A204.1 (cell line): ENCODE measurements around the gene BBS1.
"Not testable (repeated sequence)": the region's sequence is repeated elsewhere in the genome, so short reads cannot be mapped to it uniquely, and the experiment has no call there.

Source experiments
- FAIRE-seq: peaks from 2 replicates; lab custom pipeline; 2012; peaks lifted over from hg19 to GRCh38; lab: Jason Lieb, UNC

Gene BBS1

DNA sequence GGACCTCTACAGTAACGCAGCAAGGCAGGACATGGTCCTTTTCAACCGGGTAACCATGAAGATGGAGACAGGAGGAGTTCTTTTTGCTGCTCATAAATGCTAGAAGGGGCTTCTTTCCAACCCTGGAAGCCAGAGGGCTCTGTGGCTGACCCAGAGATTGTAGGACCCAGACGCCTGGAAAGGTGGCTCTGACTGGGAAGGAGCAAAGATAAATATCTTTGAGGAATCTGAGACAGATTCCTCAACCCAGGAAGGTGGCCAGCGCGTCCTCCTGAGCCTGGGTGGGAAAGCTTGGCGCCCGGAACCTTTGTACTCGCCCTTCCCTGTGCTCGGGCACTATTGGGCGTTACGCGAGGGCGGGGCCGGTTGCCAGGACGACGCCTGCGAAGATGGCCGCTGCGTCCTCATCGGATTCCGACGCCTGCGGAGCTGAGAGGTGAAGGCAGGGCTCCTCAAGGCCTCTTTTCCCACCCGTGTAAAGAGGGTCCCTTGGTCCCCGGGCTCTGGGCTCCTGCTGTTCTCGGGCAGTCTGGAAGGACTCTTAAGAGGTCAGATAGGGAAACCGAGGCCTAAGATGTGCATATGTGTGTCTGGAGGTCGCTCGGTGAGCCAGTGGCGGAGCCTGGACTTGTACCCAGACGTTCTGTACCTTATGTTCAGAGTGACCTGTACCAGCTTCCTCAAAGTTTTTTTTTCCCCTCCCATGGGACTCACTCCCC lies at the start of gene BBS1:
BBS1 (plus strand) TSS at position 365 of the 719 bp plus-strand sequence; CDS start at position 390, 25 bp downstream.
- no peak for FAIRE-seq

DNA sequence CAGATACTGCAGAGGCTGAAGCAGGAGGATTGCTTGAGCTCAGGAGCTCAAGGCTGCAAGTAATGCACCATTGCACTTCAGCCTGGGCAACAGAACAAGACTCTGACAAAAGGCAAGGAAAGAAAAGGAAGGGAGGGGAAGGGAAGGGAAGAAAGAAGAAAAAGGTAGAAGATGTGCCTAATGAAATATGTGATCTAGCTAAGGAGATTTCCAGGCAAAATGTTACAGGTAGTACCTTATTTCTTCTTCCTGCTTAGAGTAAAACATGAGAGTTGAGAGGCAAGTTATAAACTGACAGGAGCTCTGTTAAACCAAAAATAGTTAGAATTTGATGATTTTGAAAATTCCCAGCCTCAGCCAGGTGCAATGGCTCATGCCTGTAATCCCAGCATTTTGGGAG lies 48.4 kb upstream of the BBS1 start:
- FAIRE-seq, result no peak

DNA sequence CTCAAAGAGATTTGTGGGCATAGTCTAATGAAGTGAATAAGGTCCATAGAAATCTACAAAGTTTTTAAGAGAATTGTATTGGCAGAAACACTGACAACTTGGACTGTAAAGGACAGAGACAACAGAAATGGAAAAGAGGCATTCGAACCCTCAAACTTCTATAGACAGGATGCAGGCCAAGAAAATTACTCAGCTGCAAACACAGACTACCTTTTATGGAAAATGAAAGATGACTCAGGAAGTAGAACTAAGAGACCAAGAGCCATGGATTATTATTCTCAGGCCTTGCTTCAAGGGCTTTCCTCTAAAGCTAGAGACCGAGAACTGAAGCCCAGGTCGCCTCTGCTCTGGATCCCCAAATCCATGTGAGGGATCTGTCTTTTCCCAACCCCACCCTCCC lies 47.5 kb upstream of the BBS1 start:
- FAIRE-seq, result no peak

DNA sequence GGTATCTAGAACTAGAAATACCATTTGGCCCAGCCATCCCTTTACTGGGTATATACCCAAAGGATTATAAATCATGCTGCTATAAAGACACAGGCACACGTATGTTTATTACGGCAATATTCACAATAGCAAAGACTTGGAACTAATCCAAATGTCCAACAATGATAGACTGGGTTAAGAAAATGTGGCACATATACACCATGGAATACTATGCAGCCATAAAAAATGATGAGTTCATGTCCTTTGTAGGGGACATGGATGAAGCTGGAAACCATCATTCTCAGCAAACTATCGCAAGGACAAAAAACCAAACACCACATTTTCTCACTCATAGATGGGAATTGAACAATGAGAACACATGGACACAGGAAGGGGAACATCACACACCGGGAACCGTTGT lies 46.3 kb upstream of the BBS1 start:
- not testable (repeated sequence) for FAIRE-seq

DNA sequence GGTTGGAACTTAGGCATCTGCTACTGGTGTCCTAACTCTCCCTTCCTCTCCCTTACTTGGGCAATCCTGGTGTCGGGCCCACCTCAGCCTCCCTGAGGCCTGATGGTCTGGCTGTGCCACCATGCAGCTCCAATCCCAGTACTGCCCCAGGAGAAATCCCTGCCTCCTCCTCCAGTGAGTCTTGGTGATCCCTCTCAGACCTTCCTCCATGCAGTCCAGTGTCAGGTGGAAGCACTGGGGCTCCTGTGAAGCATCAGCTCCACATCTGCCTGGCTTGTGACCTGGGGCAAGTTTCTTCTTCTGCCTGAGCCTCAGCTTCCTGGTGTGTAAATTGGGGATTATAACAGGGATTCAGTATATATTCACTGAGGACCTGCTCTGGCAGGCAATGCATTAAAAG lies 45.5 kb upstream of the BBS1 start:
- no peak for FAIRE-seq

DNA sequence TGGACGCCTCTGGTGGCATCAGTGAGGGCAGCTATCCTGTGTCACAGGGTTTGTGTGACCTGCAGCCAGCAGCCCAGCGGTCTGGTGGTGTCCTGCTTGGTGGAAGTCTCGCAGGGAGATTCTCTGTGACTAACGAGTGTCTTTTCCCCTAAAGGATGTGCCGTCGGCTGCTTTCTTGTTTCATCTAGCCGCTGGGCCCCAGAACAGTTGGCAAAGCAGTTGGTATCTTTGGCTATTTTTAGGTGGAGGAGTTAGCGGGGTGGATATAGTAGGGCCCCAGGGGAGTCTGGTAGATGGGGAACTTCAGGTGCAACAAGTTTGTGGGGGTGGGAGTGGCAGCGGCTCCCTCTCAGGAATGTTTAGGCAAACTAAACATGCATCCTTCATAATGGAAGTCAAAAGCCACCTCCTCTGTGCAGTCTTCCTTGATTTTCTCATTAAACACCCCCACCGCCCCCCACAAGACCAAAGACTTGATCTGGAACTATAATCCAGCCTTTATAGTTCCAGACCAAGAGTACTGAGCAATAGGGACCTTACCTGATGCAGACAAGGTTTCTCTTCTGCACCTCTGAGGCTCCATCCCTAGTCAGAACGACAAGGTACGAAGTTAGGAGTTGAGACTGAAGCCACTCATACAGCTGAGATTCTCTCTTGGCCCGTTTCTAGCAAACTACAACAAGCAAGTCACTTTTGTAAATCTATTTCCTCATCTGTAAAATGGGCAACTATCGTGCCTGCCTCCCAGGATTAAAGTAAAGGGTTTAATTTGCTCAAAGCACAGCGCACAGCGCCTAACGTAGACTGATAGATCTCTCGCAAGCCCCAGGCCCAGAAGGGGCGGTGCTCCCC lies 44.8 kb upstream of the BBS1 start:
- FAIRE-seq, result no peak

DNA sequence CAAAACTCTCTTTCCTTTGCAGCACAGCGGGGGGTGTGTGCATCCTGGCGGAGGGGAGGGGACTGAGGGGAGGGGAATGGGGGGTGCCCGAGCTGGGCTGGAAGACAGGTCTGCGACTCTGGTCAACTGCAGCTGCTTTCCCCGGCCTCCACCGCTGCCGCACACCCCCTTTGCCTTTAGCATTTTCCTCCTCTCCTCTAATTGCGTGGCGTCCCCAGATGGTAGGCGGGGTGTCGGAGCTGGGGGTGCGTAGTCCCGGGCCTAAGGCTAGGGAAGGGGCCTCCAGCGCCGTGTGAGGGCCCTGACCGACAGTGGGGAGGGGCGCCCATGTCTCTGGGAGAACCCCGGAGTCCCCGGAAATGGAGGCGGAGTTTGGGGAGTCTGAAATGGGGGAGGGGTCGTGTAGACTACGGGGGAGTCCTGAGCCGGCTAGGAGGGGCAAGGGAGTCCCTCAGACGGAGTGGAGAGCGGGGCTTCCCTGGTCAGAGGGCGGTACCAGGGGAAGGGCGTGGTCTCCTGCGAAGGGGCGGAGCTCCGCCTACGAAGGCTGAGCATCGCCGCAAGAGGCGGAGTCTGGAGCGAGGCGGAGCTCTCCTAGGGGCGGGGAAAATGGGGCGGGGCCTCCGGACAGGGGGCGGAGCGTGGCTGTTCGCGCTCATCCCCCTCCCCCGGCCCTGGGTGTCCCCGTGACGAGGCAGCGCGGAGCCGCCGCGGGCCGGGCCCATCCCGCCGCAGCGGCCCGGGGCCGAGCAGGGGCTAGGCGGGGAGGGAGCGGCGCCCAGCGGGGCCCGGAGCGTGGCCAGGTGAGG lies 44.0 kb upstream of the BBS1 start, which contains the start of gene PELI3:
PELI3 (plus strand) TSS at position 681 of the 809 bp plus-strand sequence. CDS start 1,224 bp downstream, outside the sequence.
- FAIRE-seq, result no peak

DNA sequence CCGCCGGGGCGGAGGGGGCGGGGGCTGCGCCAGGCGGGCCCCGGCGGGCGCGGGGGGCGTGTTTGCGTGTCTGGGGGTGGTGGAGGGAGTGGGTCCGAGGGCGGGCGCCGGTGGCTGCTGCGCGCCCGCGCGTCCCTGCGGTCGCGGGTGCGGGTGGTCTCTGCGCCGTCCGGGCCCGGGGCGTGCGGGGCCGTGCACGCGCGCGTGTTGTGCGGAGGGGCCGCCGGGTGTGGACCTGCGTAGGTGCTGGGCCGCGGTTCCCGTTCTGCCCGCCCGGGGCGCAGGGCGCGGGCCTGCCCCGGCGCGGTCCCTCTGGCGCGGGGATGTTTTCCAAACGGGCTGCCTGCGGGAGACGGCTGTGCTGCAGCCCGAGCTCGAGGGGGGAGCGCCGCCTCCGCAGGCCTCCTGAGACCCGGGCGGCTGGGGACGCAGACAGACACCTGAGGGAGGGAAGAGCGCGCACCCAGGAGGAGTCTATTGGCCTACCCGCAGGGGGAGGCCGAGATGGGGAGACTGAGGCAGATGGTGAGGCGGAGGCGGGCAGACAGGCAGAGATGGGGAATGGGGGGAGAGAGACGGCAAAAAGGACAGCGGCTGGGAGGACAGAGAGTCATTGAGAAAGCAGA lies 43.3 kb upstream of the BBS1 start:
- FAIRE-seq, result no peak

DNA sequence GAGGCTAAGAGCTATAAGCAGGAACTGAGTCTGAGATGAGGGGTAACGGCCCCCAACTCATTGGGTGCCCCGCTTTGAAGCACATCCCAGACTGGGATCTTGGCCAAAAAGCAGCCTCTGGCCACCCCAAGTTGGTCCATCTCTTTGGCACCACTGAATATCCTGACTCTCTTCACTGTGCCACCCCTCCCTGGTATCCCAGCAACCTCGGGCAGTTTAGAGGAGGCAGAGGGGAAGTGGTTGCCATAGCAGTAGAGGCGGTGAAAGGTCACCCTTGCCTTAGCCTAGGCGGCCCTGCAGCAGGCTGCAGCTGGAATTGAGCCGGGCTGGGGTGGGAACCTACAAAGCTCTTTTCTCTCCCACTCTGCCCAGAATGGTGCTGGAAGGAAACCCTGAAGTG lies 42.7 kb upstream of the BBS1 start:
- FAIRE-seq, result no peak

DNA sequence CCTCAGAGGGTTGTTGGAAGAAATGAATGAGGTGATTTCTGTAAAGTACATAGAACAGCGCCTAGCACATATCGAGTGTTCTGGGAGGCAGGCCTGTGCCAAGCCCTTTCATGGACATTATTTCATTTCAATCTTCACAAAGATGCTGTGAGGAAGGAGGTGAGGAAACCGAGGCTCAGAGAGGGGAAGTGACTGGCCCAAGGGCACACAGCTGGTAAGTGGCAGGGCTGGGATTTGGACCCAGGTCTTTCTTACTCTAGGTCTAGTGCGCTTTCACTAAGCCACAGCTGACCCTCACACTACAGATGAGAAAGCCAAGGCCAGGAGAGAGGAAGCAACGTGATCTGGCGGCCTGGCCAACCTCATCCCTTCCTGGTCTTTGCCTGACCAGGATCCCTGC lies 41.7 kb upstream of the BBS1 start:
- no peak for FAIRE-seq

DNA sequence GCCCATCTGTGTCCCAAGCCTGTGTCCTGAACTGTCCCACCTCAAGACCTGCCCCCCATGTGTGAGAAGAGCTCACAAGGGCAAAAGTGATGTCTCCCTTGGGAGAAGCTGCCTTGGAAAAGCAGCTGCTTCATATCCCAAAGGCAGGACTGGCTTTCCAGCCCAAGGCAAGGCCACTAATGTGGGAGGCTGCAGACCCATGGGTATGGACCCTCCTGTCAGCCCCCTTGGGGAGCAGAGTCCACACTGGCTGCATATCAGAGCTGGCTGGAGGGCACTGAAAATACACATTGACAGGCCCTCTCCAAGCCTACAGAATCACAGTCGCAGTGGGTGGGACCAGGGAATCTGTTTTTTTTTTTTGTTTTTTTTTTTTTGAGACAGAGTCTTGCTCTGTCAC lies 41.0 kb upstream of the BBS1 start:
- no peak for FAIRE-seq

DNA sequence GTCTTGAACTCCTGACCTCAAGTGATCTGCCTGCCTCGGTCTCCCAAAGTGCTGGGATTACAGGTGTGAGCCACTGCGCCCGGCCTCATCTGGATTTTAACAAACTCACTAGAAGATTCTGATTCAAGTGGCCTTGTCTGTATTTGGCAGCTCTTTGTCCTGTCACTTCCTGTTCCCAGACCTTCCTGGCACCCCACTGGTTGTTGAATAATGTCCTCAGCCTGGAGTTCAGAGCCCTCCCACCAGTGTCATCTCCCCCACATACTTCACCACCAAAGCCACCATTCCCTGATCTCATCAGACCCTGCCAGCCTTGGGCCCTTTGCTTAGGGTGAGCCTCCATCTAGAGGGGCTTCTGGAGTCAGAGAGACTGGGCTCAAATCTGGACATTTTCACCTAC lies 40.4 kb upstream of the BBS1 start:
- FAIRE-seq, result no peak

DNA sequence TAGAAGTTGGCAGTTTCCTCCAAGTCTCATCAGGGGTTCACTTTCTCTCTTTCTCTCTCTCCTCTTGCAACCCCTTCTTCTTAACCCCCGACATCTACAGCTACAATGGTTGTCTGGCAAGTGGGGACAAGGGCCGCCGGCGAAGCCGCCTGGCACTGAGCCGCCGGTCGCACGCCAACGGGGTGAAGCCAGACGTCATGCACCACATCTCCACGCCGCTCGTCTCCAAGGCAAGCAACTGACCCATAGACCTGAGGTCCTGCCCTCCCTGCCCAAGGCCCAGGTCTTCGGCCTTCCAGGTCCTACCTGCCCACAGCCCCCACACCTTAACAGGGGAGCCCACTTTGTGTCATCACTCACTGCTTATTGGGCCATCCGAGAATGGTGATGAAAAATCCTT lies 39.3 kb upstream of the BBS1 start:
- no peak for FAIRE-seq

DNA sequence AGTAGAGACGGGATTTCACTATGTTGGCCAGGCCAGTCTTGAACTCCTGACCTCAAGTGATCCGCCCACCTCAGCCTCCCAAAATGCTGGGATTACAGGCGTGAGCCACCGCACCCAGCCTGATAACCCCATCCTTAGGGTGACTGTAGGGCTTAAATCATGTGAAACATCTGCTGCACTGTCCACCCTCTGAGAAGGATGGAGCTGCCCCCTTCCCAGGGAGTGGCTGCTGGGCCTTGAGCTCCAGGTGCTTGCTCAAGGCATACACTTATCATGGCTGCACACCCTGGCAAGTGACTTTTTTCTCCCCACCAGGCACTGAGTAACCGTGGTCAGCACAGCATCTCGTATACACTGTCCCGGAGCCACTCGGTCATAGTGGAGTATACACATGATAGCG lies 38.4 kb upstream of the BBS1 start:
- no peak for FAIRE-seq

DNA sequence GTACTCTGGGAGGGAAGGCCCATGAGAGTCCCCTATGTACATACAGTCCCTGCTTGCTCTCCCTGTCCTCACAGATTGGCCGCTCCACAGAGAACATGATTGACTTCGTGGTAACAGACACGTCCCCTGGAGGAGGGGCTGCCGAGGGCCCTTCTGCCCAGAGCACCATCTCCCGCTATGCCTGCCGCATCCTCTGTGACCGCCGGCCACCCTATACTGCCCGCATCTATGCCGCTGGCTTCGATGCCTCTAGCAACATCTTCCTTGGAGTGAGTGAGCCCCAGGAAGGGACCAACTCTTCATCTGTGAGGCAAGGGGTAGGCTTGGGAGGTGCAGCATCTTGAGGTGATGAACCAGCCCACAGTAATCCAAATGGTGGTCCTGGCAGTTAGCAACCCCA lies 37.3 kb upstream of the BBS1 start:
- no peak for FAIRE-seq

DNA sequence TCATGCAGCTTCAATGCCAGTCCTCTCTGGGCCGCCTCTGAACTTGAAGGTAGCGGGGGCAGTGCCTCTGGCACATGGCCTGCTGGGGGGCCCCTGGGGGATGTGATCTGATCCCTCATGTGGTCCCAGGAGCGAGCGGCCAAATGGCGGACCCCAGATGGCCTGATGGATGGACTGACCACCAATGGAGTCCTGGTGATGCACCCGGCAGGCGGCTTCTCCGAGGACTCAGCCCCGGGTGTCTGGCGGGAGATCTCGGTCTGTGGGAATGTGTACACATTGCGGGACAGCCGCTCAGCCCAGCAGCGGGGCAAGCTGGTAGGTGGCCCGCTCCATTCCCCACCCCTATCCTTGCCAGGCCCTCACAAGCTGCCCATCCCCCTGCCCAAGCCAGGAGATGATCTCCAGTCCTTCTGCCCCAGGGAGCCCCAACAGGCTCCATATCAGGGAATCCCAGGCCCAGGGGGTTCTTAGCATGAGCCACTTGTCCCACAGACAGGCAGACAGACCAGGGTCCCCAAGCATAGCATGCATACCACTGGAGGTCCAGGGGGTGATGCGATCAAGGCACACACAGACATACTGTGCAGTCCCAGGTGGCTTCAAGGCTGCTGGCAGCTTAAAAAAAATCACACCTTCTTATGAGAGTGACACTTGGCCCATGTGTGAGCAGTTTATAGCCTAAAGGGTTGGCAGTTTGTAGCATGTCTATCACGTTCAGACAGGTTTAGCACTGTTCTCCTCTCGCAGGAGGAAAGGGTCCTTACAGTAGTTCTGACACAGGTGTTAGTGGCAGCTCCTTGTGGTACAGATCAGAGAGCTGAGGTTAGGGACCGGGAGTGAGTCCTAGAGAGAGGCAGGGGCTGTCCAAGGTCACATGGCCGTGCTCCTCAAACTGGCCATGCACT lies 36.6 kb upstream of the BBS1 start:
- no peak for FAIRE-seq

DNA sequence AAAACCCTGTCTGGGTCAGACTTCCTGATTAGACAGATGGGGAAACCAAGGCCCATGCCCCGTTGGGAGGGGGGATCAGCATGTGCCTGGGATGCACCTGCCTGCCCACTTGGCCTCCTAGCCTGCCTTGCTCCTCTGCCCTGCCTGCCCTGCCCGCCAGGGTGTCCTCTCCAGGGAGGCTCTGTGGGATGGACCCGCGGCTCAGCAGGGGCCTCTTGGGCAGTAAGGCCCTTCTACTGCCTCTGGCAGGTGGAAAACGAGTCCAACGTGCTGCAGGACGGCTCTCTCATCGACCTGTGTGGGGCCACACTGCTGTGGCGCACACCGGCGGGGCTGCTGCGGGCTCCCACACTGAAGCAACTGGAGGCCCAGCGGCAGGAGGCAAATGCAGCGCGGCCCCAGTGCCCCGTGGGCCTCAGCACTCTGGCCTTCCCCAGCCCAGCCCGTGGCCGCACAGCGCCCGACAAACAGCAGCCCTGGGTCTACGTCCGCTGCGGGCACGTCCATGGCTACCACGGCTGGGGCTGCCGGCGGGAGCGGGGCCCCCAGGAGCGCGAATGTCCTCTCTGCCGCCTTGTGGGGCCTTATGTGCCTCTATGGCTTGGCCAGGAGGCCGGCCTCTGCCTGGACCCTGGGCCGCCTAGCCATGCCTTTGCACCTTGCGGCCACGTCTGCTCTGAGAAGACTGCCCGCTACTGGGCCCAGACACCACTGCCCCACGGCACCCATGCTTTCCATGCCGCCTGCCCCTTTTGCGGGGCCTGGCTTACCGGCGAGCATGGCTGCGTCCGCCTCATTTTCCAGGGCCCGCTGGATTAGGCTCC lies 34.9 kb upstream of the BBS1 start:
- FAIRE-seq, result no peak

DNA sequence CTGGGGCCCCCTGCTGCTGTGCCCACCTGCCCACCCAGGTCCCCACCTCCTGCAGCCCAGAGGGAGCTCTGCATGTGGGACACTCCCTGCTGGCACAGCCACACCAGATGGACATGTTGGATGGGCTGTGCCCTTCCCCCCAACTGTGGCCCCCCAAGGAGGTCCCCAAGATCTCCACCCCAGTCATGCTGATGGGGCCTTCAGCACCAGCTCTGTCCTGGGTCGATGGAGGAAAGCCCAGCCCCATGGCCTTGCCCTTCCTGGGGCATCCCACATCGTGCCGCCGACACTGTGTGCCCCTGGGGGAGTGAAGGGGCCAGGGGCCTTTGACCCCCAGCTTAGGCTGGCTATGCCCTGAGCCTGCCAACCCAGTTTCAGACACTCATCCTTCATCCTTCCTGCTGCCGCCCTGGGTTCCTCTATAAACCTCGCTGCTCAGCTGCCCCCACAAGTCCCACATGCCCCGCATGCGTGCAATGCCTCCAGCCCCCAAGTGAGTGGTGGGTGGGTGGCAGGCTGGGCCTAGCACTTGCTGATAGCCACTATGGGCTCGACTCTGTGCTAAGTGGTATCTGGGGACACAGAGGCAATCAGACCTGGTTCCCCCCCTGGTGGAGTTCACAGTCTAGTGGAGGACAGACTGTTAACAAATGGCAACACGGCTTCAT lies 34.1 kb upstream of the BBS1 start:
- FAIRE-seq, result no peak

DNA sequence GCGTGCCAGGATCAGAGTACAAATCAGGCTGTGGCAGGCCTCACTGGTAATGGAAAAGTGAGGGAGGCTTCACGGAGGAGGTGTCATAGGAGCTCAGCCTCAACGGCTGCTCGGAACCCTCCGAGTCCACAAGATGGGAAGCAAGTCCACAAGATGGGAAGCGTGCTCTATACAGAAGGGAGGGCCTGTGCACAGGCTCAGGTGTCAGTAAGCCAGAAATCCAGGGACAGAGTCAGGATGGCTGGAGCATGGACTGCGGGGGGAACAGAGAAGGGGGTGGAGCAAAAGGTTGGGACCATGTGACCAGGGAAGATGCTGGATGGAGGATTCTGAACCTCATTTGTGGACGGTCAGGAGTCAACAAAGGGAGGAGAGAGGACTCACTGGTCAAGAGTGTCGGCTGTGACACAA lies 33.6 kb upstream of the BBS1 start:
- no peak for FAIRE-seq
